Measurements from ENCODE around the gene PKD1L1. TPM values are rescaled to one million over a fixed set of nuclear protein-coding genes. Genes with fewer than 3 reads are reported as not detected.

The PKD1L1 gene
- polyA plus RNA-seq, 3 donors, result 0.17 to 0.25 (median 0.21) TPM

Other genes starting within 250 kb of the PKD1L1 start
- 10 to 100 TPM; 18.2 to 20.3 (median 19.1) TPM for gene HUS1, start 31.1 kb upstream of the PKD1L1 start, polyA plus RNA-seq (ENCODE audit: insufficient read length in 3 of 3)
- gene SUN3, start 80.6 kb upstream of the PKD1L1 start, polyA plus RNA-seq (ENCODE audit: insufficient read length in 3 of 3), result under 1 TPM in 2 of 3 donors, not detected in 1; 0.11 to 0.37 TPM
- gene C7orf57, start 87.1 kb upstream of the PKD1L1 start, polyA plus RNA-seq (ENCODE audit: insufficient read length in 3 of 3), result under 1 TPM; 0.47 to 0.67 (median 0.50) TPM
- gene UPP1, start 140.8 kb upstream of the PKD1L1 start, polyA plus RNA-seq (ENCODE audit: insufficient read length in 3 of 3), result 10 to 100 TPM; 10.9 to 13.0 (median 10.9) TPM
- gene ABCA13, start 223.0 kb upstream of the PKD1L1 start, polyA plus RNA-seq (ENCODE audit: insufficient read length in 3 of 3), result under 1 TPM; 0.53 to 0.86 (median 0.69) TPM